Endothelial cell of umbilical vein (primary cell): Measurements from ENCODE around the gene OGFOD2. TPM values are rescaled to one million over a fixed set of nuclear protein-coding genes. Genes with fewer than 3 reads are reported as not detected.

Source experiments
- BruUV-seq: library from RNA; stranded (reverse); fragments of 400-500 nt; replicated peaks from 2 replicates; lab custom pipeline; 2021; lab: Mats Ljungman, UMichigan
- CTCF ChIA-PET: fragments of 300-600, 350-600 bp; sonication (Branson Sonifier 250); formaldehyde crosslinking; loops from one replicate; lab custom pipeline; 2021; ENCODE audit warnings: antibody characterized with exemption, inconsistent platforms; lab: Charles Lee
- POLR2A ChIA-PET: fragments of 300-600, 350-600 bp; sonication (Branson Sonifier 250); formaldehyde crosslinking; loops from one replicate; lab custom pipeline; 2021; ENCODE audit warnings: antibody characterized with exemption, inconsistent platforms; lab: Charles Lee
- DNase-seq: peaks from one replicate; pipeline ENCODE4 v3.0.0-alpha.2; 2011; ENCODE audit warnings: low read depth, low spot score
- FAIRE-seq: peaks from 2 replicates; lab custom pipeline; 2011; peaks lifted over from hg19 to GRCh38; lab: Jason Lieb, UNC
- H2AFZ ChIP-seq: 2 replicates; pipeline ENCODE4 v1.6.0; 2012; ENCODE audit warnings: low read depth, low read length, control low read depth, inconsistent platforms
- H3K27ac ChIP-seq: 2 replicates; pipeline ENCODE4 v1.5.1; 2011; ENCODE audit warnings: low read depth, mild to moderate bottlenecking, control low read depth, low read length, moderate library complexity; ENCODE audit not compliant: insufficient read depth
- H3K27me3 ChIP-seq, 2 experiments: 2 replicates each; pipeline versions ENCODE4 v1.6.0 to v1.6.1; 2011; ENCODE audit warnings: low read length in 2 of 2, mixed read lengths in 1 of 2; ENCODE audit not compliant: control insufficient read depth in 2 of 2, insufficient read depth in 2 of 2
- H3K36me3 ChIP-seq, 2 experiments: 2 replicates in 1 of 2; 3 replicates in 1 of 2; pipeline ENCODE4 v1.5.1; 2011; ENCODE audit warnings: low read length in 2 of 2, mild to moderate bottlenecking in 1 of 2, moderate library complexity in 1 of 2; ENCODE audit not compliant: control insufficient read depth in 2 of 2, insufficient read depth in 2 of 2; ENCODE audit errors: extremely low read depth in 1 of 2
- H3K4me1 ChIP-seq: 3 replicates; pipeline ENCODE4 v1.5.1; 2011; ENCODE audit warnings: mild to moderate bottlenecking, low read length; ENCODE audit not compliant: control insufficient read depth, insufficient read depth; ENCODE audit errors: extremely low read depth
- H3K4me2 ChIP-seq: 2 replicates; pipeline ENCODE4 v1.6.1; 2011; ENCODE audit warnings: low read length, control low read depth, mixed read lengths; ENCODE audit not compliant: insufficient read depth
- H3K4me3 ChIP-seq, 3 experiments: fragments of 200-600 bp in 1 of 3; sonication (generic), shearing (Covaris generic) in 1 of 3; replicated peaks in 1 of 3; 2 replicates each; pipeline ENCODE4 v1.5.1; 2011 to 2016; ENCODE audit warnings: control low read depth in 3 of 3, low read length in 3 of 3, mild to moderate bottlenecking in 2 of 3, inconsistent platforms in 1 of 3, low read depth in 1 of 3, moderate library complexity in 1 of 3; ENCODE audit not compliant: insufficient read depth in 1 of 3
- H3K79me2 ChIP-seq: 2 replicates; pipeline ENCODE4 v1.6.0; 2012; ENCODE audit warnings: low read length, inconsistent platforms; ENCODE audit not compliant: control insufficient read depth, insufficient read depth
- H3K9ac ChIP-seq: replicated peaks from 2 replicates; pipeline ENCODE3; 2011; ENCODE audit warnings: low read length, control low read depth; ENCODE audit not compliant: insufficient read depth; ENCODE audit errors: extremely low read depth
- H3K9me1 ChIP-seq: replicated peaks from 3 replicates; pipeline ENCODE4 v1.6.0; 2011; ENCODE audit warnings: mild to moderate bottlenecking, low read length; ENCODE audit not compliant: control insufficient read depth, insufficient read depth; ENCODE audit errors: extremely low read depth
- H3K9me3 ChIP-seq: replicated peaks from 2 replicates; pipeline ENCODE4 v1.5.1; 2012; ENCODE audit warnings: low read length, inconsistent platforms; ENCODE audit not compliant: control insufficient read depth, insufficient read depth
- H4K20me1 ChIP-seq: replicated peaks from 2 replicates; pipeline ENCODE3; 2011; ENCODE audit warnings: mild to moderate bottlenecking, low read length; ENCODE audit not compliant: control insufficient read depth, insufficient read depth; ENCODE audit errors: extremely low read depth
- EZH2 ChIP-seq: IDR thresholded peaks from 2 replicates; pipeline ENCODE4 v1.6.1; 2012; ENCODE audit warnings: borderline replicate concordance, low read depth, mild to moderate bottlenecking, moderate library complexity, low read length, inconsistent platforms; ENCODE audit not compliant: severe bottlenecking
- FOS ChIP-seq: IDR thresholded peaks from 2 replicates; pipeline ENCODE4 v1.6.1; 2011; ENCODE audit warnings: mild to moderate bottlenecking, low read length, moderate library complexity, borderline replicate concordance; ENCODE audit not compliant: insufficient read depth
- GATA2 ChIP-seq: IDR thresholded peaks from 2 replicates; pipeline ENCODE4 v1.7.0; 2011; ENCODE audit warnings: low read depth, mild to moderate bottlenecking, moderate library complexity, mixed read lengths, low read length; ENCODE audit not compliant: insufficient read length, insufficient read depth
- JUN ChIP-seq: IDR thresholded peaks from 2 replicates; pipeline ENCODE4 v1.6.1; 2011; ENCODE audit warnings: borderline replicate concordance, low read depth; ENCODE audit not compliant: insufficient read length, insufficient read depth
- MYC ChIP-seq: IDR thresholded peaks from one replicate; pipeline ENCODE4 v1.6.1; 2011; ENCODE audit warnings: mild to moderate bottlenecking, low read depth, low read length
- POLR2A ChIP-seq: IDR thresholded peaks from 2 replicates; pipeline ENCODE4 v1.6.1; 2012; ENCODE audit warnings: low read depth, mild to moderate bottlenecking, control low read depth, low read length
- POLR2AphosphoS5 ChIP-seq: IDR thresholded peaks from 2 replicates; pipeline ENCODE4 v1.6.1; 2012; ENCODE audit warnings: low read depth, mild to moderate bottlenecking, control low read depth, low read length, moderate library complexity; ENCODE audit not compliant: insufficient read depth
- dilution Hi-C: fragments of 300-500 bp; cut with MboI; formaldehyde crosslinking; loops from one replicate; pipeline ENCODE4 v1.15.0; 2019; ENCODE audit warnings: low sequenced_read_pairs; ENCODE audit not compliant: extremely low pct_ligation_motif_present
- intact Hi-C: fragments of 100-400 bp; cut with micrococcal nuclease; formaldehyde crosslinking; loops from one replicate; pipeline ENCODE4 v1.10.0; 2022
- polyA plus RNA-seq, 4 experiments: library from polyadenylated mRNA; depleted of rRNA in 3 of 4; stranded (reverse) in 3 of 4; unstranded in 1 of 4; fragments of >200 nt; gene quantifications; 2 replicates each; pipeline versions ENCODE4 v1.2.1 to v1.2.3, GENCODE V29; 2011 to 2012; ENCODE audit warnings: missing spikeins in 1 of 4
- total RNA-seq: library from RNA; stranded (reverse); gene quantifications from 2 replicates; pipeline ENCODE4 v1.2.3, GENCODE V29; 2021
- TF ChIP-seq, protein P1 (sequence below), 2 donors: IDR thresholded peaks; 1 replicate in 1 of 2; 2 replicates in 1 of 2; pipeline ENCODE4 v1.5.1; 2011; ENCODE audit warnings: low read length in 2 of 2, mild to moderate bottlenecking in 2 of 2, moderate library complexity in 2 of 2, control low read depth in 1 of 2, inconsistent platforms in 1 of 2, low read depth in 1 of 2; ENCODE audit not compliant: insufficient read depth in 1 of 2; ENCODE audit errors: extremely low read depth in 1 of 2
- TF ChIP-seq, protein P2 (sequence below): IDR thresholded peaks from 2 replicates; pipeline ENCODE4 v1.6.1; 2011; ENCODE audit not compliant: insufficient read depth, insufficient read length

The OGFOD2 gene
- total and polyA plus RNA-seq, 2 donors (not counting 3 experiments of a cell fraction or from before 2014, with no cell fraction given): 16.8 to 24.1 TPM

DNA sequence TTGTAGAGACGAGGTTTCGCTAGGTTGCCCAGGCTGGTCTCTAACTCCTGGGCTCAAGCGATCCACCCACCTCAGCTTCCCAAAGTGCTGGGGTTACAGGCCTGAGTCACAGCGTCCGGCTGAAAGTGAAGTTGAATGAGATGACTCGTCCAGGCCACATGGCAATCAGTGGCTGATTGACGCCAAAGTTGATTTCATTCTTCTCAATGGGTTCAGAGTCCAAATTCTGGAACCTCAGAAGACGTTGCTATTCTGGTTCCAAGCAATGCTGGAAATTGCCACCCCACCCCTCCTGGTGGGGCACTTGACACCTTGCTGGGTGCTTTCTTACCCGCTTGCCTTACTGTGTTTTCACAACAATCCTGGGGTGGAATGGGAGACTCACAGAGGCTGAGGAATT lies 23.6 kb upstream of the OGFOD2 start:
- Histone ChIP-seq H4K20me1 (no peaks in the 10 kb centered on the region), H3K36me3 (no peaks in the 10 kb centered on the region), H3K79me2 (no peaks in the 10 kb centered on the region), H3K4me2 (no peak overlapping the region), H3K9ac (peak overlapping the region; percentile 25), H3K4me1 (peaks cover 23% of the 10 kb centered on the region), H2AFZ (no peak overlapping the region), H3K9me1 (no peaks in the 10 kb centered on the region), H3K4me3 (no peak overlapping the region), H3K27ac (peak overlapping the region; percentile 51), H3K9me3 (no peaks in the 10 kb centered on the region), H3K27me3 (no peaks in the 10 kb centered on the region)
- BruUV-seq: no TSS peak
- intact Hi-C loops: no loop called here
- peak; percentile 82 for TF ChIP-seq FOS
- peak; percentile 38 for TF ChIP-seq JUN
- TF ChIP-seq, protein P1, sequence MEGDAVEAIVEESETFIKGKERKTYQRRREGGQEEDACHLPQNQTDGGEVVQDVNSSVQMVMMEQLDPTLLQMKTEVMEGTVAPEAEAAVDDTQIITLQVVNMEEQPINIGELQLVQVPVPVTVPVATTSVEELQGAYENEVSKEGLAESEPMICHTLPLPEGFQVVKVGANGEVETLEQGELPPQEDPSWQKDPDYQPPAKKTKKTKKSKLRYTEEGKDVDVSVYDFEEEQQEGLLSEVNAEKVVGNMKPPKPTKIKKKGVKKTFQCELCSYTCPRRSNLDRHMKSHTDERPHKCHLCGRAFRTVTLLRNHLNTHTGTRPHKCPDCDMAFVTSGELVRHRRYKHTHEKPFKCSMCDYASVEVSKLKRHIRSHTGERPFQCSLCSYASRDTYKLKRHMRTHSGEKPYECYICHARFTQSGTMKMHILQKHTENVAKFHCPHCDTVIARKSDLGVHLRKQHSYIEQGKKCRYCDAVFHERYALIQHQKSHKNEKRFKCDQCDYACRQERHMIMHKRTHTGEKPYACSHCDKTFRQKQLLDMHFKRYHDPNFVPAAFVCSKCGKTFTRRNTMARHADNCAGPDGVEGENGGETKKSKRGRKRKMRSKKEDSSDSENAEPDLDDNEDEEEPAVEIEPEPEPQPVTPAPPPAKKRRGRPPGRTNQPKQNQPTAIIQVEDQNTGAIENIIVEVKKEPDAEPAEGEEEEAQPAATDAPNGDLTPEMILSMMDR (IDR thresholded peaks at IDR 0.05; ENCODE audit: extremely low read depth in 1 of 2, insufficient read depth in 1 of 2, low read depth in 1 of 2, low read length in 2 of 2): no peak
- peak; percentile 51 for TF ChIP-seq MYC
- TF ChIP-seq POLR2AphosphoS5: peak; percentile 17
- TF ChIP-seq, protein P2, sequence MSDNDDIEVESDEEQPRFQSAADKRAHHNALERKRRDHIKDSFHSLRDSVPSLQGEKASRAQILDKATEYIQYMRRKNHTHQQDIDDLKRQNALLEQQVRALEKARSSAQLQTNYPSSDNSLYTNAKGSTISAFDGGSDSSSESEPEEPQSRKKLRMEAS: peak; percentile 42
- TF ChIP-seq GATA2: no peak
- TF ChIP-seq EZH2: no peak
- TF ChIP-seq POLR2A: no peak
- CTCF ChIA-PET: interaction anchor here (1.6 to 19.1 kb wide), 7 partner anchors 61 to 287 kb away, joined by 5 to 200 read pairs (median 16); no protein-coding TSS in a partner anchor
- dilution Hi-C loops: no loop called here
- DNase-seq: peak; percentile 56
- POLR2A ChIA-PET: no interaction called here
- FAIRE-seq: peak; percentile 94
